ENCODE data around the gene MYOD1. TPM values are rescaled to one million over a fixed set of nuclear protein-coding genes. Genes with fewer than 3 reads are reported as not detected.

The MYOD1 gene
- total RNA-seq, 2 donors from 2014 or later = 0.28 TPM; not detected in 1

DNA sequence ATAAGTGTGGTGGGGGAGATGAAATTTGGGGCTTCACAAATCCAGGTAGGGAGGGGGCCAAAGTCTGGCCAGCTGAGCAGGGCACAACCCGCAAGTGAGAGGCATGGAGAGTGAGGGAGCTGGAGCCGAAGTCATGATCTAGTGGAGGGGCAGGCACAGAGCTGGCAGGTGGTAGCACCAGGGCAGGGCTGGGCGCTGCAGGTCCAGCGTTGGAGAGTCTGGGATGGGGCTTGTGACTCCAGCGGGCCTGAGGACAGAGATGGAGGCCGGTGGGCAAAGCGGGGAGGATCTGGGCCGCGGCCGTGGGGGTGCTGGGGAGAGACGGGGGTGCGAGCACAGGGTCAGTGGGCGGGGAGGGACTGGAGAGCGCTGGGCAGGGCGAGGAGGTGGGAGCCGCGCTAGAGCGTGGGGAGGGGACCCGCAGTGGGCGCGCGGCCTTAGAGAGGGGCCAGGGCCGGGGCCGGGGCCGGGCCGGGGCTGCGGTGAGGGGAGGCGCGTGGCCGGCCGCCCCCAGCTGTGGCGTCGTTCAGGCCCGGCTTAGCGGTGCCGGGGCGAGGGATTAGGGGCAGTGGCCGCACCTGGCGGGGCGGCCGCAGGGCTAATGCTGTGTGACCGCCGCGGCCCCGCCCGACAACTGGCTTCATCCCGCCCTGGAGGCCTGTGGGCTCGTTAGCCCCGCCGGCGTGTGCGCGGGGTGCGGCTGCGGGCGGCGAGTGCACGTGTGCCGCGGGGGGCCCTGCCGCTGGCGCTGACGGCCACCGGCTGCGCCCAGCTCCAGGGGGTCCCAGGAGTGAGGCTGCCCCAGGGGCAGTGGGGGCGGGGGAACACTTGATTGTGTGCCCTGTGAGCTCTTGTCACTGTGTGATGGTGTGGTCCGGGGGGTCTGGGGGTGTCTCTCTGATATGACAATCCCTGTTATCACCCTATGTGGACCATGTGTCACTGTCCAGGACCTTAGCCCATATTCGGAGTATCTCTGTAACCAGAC lies 23.6 kb upstream of the MYOD1 start:
- WGBS = 6% methylated on average over 61 of the region's 68 CpGs
- no peak for DNase-seq (ENCODE audit: low spot score)

DNA sequence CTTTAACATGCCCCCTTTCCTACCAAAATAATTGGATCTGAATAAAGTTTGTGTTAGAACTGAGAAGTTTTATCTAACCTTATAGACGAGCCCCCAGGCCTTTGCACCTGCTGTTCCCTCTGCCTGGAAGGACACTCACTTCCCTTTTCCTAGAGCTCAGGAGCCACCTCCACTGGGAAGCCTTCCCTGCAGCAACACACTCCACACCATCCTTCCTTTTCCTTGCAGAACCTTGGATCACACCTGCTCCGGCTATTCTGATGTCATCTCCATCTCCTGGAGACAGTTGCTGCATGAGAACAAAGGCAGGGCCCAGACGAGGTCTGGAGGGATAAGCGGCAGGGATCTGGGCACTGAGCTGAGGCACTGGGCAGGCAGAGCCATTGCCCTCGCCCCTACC lies 22.6 kb upstream of the MYOD1 start:
- Histone ChIP-seq H3K27me3 (replicated peaks; ENCODE audit: insufficient read depth) (peaks cover 7% of the 10 kb centered on the region), H3K36me3 (no peaks in the 10 kb centered on the region), H3K4me3 (no peak overlapping the region), H3K27ac (no peak overlapping the region), H3K9me3 (no peaks in the 10 kb centered on the region), H3K4me1 (replicated peaks) (no peaks in the 10 kb centered on the region)
- 65% methylated on average over 5 of the region's 5 CpGs for WGBS
- no peak for DNase-seq (ENCODE audit: low spot score)
- intact Hi-C loops (cut with DNase I) = no loop called here
- no peak for TF ChIP-seq POLR2A (IDR thresholded peaks at IDR 0.05)
- TF ChIP-seq POLR2AphosphoS5 (IDR thresholded peaks at IDR 0.05) = no peak
- TF ChIP-seq, protein P1, sequence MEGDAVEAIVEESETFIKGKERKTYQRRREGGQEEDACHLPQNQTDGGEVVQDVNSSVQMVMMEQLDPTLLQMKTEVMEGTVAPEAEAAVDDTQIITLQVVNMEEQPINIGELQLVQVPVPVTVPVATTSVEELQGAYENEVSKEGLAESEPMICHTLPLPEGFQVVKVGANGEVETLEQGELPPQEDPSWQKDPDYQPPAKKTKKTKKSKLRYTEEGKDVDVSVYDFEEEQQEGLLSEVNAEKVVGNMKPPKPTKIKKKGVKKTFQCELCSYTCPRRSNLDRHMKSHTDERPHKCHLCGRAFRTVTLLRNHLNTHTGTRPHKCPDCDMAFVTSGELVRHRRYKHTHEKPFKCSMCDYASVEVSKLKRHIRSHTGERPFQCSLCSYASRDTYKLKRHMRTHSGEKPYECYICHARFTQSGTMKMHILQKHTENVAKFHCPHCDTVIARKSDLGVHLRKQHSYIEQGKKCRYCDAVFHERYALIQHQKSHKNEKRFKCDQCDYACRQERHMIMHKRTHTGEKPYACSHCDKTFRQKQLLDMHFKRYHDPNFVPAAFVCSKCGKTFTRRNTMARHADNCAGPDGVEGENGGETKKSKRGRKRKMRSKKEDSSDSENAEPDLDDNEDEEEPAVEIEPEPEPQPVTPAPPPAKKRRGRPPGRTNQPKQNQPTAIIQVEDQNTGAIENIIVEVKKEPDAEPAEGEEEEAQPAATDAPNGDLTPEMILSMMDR (IDR thresholded peaks at IDR 0.05) = no peak

More for the DNA sequence above, 23.6 kb upstream of the MYOD1 start:
- TF ChIP-seq POLR2A (IDR thresholded peaks at IDR 0.05) = no peak
- TF ChIP-seq, protein P1 (IDR thresholded peaks at IDR 0.05) = no peak
- TF ChIP-seq POLR2AphosphoS5 (IDR thresholded peaks at IDR 0.05) = no peak
- Histone ChIP-seq H3K4me1 (replicated peaks) (no peaks in the 10 kb centered on the region), H3K4me3 (no peak overlapping the region), H3K36me3 (no peaks in the 10 kb centered on the region), H3K27ac (no peak overlapping the region), H3K9me3 (no peaks in the 10 kb centered on the region), H3K27me3 (replicated peaks; ENCODE audit: insufficient read depth) (peaks cover 7% of the 10 kb centered on the region)
- intact Hi-C loops (cut with DNase I) = no loop called here

DNA sequence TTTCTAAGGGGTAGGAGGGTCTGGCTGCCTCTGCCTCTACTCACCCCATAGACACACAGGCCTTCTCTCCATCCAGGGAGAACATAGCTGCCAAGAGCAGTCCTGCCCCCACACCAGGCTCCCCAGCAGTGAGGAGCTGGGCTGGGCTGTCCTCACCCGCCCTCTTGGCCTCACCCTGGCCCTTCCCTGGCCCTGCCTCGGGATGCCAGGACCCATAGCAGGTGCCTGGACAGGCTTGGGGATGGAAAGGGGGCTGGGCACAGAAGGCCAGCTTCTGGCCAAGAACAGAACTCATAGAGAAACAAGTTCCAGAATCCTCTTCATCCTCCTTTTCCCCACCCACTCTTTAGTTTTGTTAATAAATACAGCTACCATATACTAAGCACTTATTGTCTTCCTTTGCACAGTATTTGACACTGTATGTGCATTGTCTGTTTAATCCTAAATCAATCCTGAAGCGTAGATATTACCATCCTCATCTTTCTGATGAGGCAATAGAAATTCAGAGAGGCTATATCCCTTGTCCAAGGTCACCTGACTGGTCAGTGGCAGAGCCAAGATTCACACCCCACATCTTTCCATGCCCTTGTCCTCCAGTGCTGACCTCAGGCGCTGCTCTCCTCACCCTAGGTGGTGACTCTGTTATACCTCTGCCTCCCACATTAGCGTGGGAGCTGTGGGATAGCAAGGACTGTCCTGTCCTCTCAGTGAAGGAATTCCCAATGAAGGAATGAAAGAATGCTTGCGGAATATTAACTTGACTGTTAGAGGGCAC lies 22.0 kb upstream of the MYOD1 start:
- 64% methylated on average over 6 of the region's 6 CpGs for WGBS
- no peaks in the 10 kb centered on the region for H3K4me1 ChIP-seq (replicated peaks)
- H3K27me3 ChIP-seq (replicated peaks; ENCODE audit: insufficient read depth) = peaks cover 7% of the 10 kb centered on the region
- DNase-seq (ENCODE audit: low spot score) = no peak
- H3K4me3 ChIP-seq = no peak overlapping the region
- H3K9me3 ChIP-seq = no peaks in the 10 kb centered on the region
- TF ChIP-seq POLR2AphosphoS5 (IDR thresholded peaks at IDR 0.05) (no peak), POLR2A (IDR thresholded peaks at IDR 0.05) (no peak)
- TF ChIP-seq, protein P1 (IDR thresholded peaks at IDR 0.05) = no peak
- no peaks in the 10 kb centered on the region for H3K36me3 ChIP-seq
- no peak overlapping the region for H3K27ac ChIP-seq
- intact Hi-C loops (cut with DNase I) = no loop called here

DNA sequence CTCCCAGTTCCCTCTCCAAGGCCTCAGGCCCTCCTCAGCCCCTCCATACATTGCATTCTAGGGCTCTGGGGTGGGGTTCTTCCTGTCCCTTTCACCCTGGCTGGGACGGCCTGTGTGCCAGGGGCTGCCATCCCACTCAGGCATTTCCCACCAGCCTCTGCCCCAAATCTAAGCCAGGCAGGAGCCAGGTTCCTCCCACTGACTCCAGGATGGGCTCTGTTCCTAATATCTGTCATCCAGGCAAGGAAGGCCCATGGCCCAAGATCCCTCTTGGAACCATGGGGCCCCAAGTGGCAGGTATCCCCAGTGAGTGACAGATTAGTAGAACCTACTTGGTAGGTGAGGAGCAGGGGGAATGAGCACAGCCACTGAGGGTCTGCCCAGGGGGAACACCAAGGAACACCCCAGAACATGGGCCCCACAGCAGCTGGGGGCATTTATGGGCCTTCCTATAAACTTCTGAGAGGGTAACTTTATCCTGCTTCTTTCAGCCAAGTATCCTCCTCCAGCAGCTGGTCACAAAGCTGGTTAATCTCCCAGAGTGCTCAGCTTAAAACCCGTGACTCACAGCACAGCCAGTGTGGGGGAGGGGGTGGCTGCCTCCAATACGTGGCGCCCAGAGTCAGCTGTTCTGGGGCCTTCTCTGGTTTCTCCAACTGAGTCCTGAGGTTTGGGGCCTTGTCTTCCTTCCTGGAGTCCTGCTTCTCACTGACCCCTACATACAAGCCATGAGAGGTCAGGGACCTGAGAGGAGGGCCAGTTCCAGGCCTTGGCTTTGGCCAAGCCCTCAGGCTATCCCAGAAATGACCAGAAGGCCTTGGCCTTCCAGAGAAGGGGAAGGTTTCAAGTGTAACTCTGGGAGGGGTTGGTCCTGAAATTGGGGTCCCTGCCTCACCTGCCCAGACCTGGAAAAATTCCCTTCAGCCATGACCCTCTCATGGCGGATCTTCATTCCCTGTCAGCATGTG lies 19.9 kb upstream of the MYOD1 start:
- Histone ChIP-seq H3K9me3 (no peaks in the 10 kb centered on the region), H3K27ac (no peak overlapping the region), H3K4me3 (no peak overlapping the region), H3K4me1 (replicated peaks) (no peaks in the 10 kb centered on the region), H3K27me3 (replicated peaks; ENCODE audit: insufficient read depth) (peaks cover 7% of the 10 kb centered on the region), H3K36me3 (no peaks in the 10 kb centered on the region)
- 53% methylated on average over 5 of the region's 5 CpGs for WGBS
- TF ChIP-seq POLR2AphosphoS5 (IDR thresholded peaks at IDR 0.05) = no peak
- TF ChIP-seq, protein P1 (IDR thresholded peaks at IDR 0.05) = no peak
- TF ChIP-seq POLR2A (IDR thresholded peaks at IDR 0.05) = no peak
- intact Hi-C loops (cut with DNase I) = no loop called here
- no peak for DNase-seq (ENCODE audit: low spot score)
